T1000 (cell line): ENCODE measurements around the gene UGP2.

Experiments used
- DNase-seq: peaks from one replicate; lab custom pipeline; 2025; ENCODE audit warnings: mixed read lengths; lab: John Stamatoyannopoulos, UW

UGP2 gene

DNA sequence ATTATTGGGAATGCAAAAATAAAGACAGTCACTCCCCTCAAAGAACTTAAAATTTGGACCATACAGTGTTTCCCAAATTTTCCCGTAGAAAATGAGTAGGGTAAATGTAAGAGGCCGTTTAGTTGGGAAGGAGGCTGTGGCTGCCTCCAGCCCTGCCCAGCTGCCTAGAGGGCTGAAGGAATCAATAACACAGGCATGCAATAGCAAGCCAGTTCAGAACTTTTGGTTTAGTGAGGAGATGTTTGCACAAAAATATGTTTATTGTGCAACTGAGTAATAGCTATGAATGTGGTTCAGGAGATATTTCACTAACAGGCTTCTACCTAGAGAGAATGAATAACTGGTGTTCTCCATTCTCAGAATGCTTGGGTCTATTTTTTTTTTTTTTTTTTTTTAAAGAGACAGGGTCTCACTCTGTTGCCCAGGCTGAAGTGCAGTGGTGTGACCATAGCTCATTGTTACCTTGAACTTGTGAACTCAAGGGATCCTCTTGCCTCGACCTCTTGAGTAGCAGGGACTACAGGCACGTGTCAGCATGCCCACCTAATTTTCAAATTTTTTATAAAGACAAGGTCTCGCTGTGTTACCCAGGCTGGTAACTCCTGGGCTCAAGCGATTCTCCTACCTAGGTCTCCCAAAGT lies 23.6 kb downstream of the UGP2 start:
- no peak for DNase-seq

DNA sequence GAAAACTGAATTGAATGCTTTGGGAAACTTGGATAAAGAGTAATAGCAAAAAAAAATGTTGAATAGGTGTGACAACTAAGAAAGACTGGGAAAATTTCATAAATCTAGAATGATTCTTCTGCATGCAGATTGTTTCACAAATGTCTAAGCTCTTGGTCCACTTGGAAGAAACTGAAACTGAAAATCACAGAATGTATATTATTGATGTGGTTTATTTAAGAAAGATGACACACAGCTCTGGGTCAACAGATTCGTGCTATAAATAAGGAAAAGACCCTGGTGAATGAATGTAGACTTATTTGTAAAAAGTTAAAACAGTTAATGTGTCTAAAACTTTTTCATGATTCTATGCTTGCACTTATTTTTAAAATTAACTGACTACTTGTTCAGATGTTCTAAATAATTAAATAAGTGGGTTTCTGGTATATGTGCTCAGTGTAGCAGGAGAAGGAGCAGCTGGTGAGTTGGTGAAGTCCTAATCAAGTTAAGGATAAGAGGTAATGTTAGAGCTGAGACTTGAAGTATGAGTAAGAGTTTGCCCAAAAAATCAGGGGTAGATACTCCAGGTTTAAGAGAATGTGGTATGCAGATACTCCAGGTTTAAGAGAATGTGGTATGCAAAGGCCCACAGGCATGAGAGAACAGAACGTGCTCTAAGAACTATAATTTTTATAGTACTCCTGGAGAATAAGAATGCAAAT lies 24.5 kb downstream of the UGP2 start:
- DNase-seq, result no peak

DNA sequence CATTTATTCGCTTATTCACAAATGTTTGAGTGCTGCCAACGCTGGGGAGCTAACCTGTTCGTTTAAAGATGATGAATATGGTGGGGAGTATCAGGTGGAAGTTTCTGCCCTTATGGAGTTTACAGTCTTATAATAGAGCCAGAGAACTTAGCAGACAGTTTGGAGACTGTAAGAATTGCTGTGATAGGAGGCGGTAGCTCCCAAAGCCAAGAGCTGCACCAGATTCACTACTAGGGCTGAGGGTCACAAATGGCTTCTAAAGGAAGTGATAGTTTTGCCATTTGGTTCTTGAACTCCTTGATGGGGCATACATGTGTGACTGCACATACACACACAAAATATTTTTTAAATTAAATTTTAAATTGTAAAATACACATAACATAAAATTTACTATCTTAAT lies 29.0 kb downstream of the UGP2 start:
- DNase-seq, result no peak

DNA sequence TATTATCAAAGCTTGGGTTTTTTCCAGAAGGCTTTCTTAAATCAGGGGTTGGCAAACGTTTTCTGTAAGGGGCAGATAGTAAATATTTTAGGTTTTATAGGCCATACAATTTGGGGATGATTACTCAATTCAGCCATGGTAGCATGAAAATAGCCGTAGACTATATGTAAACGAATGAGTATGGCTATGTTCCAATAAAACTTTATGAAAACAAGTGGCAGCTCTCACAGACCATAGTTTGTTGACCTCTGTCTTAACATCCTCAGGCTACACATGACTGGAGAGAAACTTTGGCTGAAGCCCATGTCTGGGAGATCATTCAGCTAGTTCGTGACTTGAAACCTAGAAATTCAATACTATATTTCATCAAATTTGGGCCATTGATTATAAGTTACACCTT lies 30.2 kb downstream of the UGP2 start:
- no peak for DNase-seq

DNA sequence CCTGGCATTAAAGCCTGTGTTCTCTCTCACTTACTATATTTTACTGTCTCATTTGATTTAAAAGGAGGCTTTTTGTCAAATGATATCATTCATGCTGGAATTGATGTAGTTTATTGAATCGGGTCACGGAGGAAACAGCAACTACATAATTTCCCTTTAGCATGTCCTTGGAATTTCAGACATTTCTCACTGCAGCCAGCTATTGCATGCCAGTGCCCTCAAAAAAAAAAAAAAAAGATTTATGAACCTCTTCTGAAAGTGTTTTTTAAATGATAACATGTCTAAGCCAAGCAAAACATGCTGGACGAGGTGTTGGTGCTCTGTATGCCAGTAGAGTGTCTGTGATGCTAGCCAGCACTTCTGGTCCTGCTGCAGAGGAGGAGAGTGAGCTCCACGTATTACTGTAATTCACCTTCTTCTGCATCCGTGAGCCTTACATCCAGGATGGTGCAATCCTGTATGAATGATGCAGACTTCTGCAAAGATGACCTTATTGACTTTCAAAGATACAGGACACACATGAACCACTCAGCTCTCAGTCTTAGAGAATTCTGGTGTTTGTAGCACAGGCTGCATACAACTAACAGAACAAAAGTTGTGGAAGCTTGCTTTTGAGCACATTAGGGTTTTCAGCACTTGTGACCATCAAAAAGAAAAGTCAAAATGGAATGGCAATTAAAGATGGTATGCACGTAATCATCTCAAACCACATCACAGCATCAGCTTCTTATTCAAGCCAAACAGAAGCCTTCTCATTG lies 31.1 kb downstream of the UGP2 start:
- no peak for DNase-seq

DNA sequence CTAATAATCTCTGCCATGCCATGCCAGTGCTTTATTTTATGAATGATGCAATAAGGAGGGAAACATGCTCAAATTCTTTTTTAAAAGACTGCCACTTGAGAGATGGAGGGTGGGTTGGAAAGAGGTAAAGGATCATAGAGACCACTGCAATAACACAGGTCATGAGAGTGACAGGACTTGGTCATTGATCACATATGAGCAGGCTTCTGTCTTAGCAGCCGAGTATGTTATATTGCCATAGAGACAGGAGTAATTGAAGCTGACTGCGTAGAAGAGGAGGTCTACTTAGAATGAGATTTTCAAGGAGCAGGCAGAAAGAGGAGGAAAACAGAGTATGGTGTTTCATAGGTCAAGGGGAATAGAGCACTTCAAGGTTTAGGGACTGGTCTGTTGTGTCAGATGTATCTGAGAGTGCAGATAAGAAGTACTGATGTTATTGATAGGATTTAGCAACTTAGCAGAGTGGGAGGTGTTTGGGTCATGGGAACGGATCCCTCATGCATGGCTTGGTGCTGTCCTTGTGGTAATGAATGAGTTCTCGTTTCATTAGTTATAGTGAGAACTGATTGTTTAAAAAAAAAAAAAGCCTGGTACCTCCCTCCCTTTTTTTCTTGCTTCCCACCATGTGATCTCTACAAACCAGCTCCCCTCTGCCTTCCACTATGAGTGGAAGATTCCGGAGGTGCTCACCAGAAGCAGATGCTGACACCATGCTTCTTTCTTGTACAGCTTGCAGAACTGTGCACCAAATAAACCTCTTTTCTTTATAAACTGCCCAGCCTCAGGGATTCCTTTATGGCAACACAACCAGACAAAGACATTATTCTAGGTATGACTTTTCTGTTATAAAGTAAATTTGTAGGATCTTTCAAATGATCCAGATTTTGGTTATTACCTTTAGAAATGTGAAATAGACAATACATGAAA lies 32.8 kb downstream of the UGP2 start:
- DNase-seq, result no peak

DNA sequence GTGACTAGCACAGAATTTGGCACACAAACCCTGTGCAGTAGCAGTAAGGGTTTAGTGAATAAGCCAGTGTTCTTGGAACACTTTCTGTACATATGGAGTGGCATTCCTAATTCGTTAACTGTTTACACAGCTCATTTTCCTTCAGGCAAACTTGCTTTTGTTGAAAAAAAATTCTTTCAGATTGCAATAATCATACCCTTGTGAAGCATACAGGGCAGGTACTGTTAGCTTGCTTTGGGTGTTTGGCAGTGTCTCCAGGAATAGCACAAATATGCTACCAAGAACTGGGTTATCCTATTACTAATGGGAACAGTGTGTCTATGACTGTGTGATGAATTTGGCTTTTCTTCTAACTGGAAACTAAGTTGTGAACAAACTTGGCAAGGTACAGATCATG lies 33.4 kb downstream of the UGP2 start:
- no peak for DNase-seq

DNA sequence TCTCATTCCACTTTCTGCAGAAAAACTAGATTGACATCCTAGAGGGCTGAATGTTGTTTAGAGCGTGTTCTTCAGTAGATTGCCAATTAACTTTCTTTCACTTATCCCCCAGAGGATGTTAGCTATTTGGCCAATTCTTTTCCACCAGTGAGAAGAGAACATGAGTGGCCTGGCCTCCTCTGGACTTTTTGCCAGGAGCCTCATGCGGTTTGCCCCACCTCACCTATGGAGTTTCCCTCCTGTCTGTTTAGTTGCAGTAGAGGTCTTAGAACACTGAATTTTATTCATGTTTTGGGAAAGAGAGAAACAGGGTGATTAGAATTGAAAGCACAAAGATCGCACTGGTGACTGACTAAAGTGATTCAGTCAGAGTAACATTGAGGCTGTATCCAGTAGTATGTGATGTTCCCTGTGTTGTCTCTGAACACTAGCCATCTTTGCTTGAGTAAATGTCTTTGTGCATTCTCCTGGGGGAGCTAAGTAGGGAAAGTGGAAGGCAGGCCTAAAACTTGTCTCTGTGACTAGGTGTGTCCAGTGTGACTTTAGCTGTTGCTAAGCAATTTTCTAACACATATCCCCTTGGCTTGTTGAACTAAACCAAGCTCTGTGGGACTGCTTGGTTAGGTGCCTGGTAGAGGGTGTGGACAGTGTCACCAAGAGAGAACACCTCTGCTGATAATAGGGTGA lies 34.0 kb downstream of the UGP2 start:
- DNase-seq, result no peak

DNA sequence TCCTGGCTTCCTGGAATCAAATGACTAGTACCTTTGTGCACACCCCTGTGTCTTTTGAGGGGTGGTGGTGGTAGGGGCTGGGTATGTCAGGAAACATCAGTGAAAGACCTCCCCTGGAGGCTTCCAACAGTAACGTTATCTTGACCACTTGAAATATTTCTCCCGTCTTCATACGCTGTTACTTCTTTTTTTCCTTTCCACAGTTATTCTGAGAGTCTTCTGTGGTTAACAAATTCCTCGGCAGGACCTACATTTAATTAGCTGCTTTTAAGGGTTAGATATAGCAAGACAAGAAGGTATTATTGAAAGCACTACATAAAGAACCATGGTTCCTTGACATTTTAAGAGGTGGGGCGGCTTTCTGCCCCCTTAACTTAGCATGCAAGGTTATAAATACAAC lies 34.6 kb downstream of the UGP2 start:
- DNase-seq, result no peak

DNA sequence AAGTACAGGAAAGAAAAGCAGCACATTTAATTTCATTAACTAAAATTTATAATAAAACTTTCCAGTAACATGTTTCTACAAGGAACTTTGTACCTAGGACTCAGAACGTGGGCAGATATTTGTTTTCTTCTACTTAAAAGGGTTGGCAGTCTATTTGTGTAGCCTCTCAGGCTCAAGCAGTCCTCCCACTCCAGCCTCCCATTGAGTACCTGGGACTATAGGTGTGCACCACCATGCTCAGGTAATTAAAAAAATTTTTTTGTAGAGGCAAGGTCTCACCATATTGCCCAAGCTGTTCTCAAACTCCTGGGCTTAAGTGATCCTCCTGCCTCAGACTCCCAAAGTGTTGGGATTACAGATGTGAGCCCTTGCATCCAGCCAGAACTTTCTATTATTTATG lies 36.8 kb downstream of the UGP2 start:
- DNase-seq, result no peak

DNA sequence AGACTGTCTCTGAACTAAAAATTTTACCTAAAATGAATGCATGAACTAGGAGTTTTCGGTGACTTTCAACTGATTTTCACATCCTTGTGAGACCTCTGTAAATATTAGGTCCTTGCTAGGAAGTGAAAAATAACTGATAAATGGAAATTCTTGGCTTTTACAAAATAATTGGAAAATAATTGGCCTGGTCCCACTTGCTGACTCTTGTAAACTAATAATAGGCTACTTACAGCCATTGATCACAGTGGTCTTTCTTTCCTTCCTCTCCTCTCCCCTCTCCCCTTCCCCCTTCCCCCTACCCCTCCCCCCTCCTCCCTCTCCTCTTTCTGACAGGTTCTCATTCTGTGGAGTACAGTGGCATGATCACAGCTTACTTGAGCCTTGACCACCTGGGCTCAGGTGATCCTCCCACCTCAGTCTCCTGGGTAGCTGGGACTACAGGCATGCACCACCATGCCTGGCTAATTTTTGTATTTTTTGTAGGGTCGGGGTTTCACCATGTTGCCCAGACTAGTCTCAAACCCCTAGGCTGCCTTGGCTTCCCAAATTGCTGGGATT lies 38.3 kb downstream of the UGP2 start:
- no peak for DNase-seq

DNA sequence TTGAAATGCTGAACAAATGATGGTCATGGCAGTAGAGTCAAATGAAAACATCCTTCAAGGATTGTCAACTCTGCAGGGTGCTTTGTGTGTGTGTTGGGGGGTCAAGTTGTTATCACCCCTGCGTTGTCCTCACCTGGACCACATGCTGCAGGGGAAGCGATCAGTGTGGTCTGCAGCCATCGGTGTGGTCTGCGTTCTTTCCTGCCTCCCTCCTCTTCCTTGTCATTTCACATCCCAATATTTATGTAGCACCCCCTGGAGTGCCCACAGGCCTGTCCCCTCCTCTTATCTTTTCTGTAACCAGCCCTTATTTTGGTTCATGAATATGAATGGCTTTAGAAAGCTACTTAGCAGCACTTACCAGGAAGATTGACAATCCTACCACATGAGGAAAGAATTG lies 38.9 kb downstream of the UGP2 start:
- DNase-seq, result no peak

DNA sequence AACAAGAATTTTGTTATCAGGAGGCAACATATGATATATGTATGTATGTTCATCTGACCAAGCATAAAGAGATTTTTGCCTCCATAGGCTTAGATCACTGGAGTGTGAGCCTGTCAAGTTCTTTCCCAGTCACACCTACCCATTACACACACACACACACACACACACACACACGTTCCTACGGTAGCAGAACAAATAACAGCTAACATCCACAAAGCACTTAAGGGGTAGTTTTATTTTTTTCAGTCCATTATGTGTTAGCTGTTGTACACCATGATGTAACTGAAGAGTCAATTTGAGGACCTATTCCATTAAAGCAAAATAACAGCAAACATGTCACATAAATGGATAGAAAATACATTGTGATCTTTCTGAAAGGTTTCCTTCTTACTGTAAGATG lies 39.5 kb downstream of the UGP2 start:
- no peak for DNase-seq

DNA sequence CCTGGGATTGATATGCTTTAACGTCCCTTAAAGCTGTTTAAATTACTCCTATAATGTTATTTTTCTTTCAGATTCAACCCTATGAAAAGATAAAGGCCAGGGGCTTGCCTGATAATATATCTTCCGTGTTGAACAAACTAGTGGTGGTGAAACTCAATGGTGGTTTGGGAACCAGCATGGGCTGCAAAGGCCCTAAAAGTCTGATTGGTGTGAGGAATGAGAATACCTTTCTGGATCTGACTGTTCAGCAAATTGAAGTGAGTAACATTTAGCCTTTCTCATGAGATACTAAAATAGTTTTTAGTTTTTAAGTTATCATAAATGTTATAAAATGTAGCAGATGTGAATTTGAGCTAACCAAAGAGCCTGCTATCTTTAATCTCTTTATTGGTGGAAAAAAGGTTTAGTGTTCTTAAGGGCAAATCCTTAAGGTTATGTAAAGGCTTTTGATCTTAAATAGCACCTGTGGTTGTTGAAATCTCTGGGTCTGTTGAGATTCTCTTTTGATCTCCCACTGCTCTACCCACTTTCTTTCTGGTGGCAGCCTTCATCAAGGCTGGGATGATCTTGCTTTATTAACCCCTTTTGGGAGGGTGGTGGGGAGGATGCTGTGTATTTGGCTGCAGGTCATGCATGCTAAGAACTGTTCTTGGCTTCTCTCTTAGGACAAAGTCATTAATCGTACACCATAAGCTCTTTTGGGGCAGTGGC lies 40.9 kb downstream of the UGP2 start:
- DNase-seq, result no peak

DNA sequence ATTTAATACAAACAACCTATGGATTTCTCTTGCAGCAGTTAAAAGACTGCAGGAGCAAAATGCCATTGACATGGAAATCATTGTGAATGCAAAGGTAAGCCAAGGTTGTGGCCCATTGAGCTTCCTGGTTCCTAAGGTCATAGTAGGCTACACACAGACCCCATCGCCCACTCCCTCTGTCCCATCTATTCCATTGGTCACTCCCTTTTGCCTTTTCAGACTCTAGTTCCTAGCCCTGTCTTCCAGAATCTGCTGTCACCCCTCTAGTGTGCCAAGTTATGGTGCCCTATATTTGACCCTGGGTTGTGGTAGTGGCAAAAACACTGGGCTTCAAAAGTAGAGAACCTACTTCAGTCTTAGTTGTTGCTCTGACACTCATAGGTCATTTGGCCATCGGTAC lies 44.7 kb downstream of the UGP2 start:
- no peak for DNase-seq

DNA sequence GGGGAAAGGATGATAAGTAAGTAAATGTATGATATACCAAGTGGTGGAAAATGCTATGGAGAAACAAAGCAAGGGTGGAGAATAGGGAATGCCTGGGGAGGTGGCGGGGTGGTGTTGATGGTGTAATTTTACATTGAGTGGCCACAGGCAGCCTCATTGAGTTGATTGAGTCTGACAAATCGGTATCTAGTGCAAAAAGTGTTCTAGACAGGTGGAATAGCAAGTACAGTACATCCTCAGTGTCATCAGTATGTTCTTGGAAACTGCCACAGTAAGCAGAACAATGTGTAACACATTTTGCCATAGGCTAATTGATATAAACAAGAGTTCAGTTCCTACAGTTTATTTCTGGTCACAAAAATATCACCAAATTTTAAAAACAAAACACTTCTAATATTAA lies 46.4 kb downstream of the UGP2 start:
- no peak for DNase-seq

DNA sequence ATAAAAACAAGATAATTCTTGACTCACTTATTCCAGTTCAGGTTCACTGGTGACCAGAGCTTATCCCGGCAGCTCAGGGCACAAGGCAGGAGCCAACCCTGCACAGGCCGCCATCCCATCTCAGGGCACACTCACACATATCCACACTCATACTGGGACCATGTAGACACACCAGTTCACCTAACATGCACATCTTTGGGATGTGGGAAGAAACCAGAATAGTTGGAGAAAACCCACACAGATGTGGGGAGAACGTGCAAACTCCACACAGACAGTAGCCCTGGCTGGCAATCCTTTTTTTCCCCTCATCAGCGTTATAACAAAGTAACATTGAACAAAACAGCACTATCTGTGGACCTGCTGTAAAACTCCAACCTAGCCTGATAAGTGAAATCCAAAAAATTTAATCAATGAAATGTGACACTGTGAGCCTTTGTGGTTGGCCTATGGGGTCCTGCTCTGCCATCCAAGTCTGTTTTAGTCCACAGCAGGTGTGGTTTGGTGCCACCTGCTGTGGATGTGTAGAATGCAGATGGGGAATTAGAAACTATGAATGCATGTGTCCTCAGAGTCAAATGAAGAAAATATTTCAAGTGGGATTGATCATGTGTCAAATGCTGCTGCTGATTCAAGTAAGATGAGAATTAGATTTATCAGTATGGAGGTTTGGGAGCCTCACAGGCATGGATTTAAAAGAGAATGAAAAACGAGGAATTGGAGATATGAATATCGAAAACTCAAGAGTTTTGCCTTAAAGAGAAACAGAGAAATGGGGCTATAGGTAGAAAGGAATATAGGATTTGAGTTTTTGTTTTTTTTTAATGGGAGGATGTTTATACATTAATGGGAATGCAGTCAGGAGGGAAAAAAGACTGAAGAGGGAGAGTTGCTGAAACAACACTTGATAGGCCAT lies 47.0 kb downstream of the UGP2 start:
- peak; percentile 6 for DNase-seq

DNA sequence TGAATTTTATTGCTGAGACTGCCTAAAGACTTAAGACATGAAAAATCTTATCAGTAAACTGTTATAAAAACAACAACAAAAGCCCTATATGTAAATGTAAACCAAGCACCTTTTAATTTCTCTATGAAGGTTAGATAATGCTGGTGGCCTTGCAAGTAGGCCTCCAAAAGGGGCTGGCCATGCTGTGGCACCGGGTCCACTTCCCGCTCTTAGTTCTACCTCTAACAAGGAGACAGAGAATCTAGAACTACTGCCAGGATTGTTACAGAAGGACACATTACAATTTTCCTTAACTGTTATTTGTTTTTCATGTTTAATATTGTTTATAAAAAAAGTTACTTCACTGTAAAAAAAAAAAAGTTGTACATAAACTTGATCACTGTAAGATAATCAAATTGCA lies 49.0 kb downstream of the UGP2 start:
- DNase-seq, result no peak

DNA sequence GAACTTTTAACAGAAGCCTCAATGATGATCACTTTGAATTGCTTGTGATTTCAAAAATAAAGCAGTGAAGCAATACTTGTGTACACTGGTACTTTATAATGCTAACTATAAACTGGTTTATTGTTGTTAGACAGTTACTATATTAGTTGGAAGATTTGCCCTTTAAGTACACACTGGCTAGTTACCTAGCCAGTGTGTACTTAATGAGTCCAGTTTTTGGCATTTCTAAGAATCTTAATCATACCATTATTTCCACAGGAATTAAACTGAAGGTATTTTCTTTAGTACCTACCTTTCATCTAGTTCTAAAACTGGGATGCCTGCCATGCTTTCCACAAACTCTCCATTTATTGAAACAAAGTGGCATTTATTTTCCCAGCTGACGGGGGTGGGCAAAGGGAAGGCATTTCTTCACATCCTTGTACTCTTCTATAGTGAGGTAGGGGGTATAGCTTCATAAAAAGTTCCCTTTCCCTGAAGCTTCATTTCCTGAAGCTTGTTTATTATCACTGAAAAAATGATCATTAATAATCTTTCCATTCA lies 49.9 kb downstream of the UGP2 start:
- no peak for DNase-seq
